GM19395 (cell line): ENCODE results near the gene ABHD18.
"Not testable (repeated sequence)": the region's sequence is repeated elsewhere in the genome, so short reads cannot be mapped to it uniquely, and the experiment has no call there.

Source experiments
- ATAC-seq: cut with Tn5 transposase; IDR thresholded peaks from one replicate; pipeline ENCODE4 v1.9.1; 2021; ENCODE audit warnings: mild to moderate bottlenecking, moderate library complexity; ENCODE audit not compliant: unreplicated experiment

Gene ABHD18

DNA sequence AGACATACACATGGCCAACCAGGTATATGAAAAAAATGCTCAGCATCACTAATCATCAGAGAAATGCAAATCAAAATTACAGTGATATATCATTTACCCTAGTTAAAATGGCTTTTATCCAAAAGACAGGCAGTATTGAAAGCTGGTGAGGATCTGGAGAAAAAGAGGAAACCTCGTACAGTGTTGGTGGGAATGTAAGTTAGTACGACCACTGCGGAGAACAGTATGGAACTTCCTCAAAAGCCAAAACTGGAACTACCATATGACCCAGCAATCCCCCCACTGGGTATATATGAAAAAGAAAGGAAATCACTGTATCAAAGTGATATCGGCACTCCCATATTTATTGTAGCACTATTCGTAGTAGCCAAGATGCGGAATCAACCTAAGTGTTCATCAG lies 23.4 kb downstream of the ABHD18 start:
- ATAC-seq = no peak

DNA sequence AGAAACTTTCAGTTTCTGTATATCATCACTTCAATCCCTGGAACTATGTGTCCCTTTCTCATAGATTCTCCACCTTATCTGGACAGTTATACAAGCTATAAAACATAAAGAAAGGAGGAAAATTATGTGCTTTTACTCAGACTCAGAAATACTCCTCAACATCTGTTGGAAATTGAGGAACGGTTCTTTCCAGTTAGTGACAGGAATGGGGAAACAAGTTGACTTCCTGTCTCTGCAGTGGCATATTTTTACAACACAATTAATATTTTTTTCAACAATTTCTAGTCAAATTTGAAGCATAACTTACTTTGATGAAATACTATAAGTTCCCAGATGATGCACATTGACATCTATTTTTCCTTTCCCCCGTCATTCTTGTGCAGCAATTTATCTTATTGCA lies 27.9 kb downstream of the ABHD18 start:
- no peak for ATAC-seq

DNA sequence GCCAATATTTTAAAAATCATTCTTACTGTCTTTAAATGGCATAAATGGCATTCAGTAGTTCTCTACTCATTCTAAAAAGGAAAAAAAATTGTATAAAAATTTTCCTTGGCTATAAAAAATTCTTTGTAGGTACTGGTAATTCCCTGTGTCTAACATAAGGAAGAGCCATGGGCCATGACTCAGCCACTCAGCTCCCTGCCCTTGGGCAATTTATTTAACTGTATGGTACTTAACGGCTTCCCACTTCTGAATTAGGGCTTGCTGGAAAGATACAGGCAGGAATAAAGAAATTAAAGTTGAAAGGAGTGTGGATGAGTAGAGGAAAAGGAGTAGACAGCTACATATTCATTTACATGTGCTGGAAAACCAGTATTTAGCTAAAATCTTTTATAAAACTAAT lies 30.6 kb downstream of the ABHD18 start:
- ATAC-seq = no peak

DNA sequence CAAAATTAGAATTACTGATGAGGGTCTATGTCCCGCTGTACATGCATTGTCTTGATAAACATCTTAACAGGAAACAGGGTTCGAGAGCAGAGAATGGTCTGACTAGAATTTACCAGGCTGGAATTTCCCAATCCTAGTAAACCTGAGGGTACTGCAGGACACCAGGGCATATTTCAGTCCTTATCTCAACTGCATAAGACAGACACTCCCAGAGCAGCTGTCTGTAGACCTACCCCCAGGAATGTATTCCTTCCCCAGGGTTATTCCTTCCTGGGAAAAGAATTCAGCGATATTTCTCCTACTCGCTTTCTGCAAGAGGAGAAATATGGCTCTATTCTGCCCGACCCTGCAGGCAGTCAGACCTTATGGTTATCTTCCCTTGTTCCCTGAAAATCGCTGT lies 31.3 kb downstream of the ABHD18 start:
- ATAC-seq = not testable (repeated sequence)

DNA sequence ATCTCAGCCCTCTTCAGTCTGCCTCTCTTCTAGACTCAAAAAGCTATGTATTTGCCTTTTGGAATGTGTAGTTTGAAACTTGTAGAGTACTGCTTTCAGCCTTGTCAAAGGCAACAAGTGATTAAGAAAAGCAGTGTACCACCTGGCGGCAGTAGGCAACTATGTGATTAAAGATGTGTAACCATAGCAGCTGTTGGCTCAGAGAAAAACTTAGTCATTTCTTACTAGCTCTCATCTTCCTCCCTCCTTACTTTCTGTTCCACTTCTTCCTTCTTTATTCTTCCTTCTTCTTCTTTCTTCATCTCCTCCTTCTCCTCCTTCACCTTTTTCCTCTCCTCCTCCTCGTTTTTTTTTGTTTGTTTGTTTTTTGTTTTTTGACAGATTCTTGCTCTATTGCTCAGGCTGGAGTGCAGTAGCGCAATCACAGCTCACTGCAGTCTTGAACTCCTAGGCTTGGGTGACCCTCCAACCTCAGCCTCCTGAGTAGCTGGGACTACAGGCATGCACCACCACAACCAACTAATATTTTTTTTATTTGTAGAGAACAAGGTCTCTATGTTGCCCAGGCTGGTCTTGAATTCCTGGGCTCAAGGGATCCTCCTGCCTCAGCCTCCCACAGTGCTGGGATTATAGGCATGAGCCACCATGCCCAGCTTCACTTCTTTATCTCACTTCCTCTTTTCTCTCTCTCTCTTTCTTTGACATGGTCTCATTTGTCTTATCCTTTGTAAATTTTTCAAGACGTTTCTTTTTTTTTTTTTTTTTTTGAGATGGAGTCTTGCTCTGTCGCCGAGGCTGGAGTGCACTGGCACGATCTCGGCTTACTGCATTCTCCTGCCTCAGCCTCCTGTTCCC lies 32.6 kb downstream of the ABHD18 start:
- peak; percentile 99 for ATAC-seq

DNA sequence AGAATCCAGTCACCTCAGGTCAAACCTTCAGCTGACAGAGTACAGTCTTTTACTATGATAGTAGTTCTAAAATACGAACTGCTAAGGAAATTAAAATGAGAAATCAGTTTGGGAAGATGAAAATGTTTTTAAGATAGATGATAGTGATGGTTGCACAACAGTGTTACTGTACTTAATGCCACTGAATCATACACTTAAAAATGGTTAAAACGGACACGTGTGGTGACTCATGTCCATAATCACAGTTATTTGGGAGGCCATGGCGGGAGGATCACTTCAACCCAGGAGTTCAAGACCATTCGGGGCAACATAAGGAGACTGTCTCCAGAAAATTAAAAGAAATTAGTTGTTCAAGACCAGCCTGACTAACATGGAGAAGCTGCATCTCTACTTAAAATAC lies 41.4 kb downstream of the ABHD18 start:
- ATAC-seq = no peak

DNA sequence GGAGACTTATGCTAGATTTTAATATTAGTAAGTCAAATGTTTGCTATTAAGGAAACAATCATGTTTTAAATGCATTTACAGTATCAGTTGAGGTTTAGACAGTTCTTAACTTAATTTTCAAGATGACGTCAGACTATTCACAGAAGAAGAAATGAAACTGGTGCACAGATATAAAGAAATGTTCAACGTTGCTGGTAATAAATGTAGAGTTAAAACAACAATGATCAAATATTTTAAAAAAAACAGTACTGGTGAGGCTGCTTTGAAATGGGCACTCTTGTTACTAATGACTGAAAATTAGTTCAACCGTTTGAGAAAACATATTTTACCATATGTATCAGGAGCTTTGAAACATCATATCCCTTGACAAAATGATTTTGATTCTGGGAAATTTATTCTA lies 44.2 kb downstream of the ABHD18 start:
- ATAC-seq = no peak

DNA sequence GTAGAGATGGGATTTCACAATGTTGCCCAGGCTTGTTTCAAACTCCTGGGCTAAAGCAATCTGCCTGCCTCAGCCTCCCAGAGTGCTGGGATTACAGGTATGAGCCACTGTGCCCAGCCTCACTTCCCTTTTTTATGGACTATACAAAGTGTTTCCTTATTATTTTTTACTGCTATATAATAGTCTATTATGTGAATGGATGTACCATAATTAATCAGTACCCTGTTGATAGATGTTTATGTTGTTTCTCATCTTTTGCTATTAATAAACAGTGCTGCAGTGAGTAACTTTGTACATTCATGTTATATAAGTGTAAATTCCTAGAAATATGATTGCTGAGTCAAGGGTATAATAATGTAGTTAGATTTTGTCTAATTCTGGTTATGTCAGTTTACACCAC lies 60.1 kb downstream of the ABHD18 start:
- ATAC-seq = no peak

DNA sequence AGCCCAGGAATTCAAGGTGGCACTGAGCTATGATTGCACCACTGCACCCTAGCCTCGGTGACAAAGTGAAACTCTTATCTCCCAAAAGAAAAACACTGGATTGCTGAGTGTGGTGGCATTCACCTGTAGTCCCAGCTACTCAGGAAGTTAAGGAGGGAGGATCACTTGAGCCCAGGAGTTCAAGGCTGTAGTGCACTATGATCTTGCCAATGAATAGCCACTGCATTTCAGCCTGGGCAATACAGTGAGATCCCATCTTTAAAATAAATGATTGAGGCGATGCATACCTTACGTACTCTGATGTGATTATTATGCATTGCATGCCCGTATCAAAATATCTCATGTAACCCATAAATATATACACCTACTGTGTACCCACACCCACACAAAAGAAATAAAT lies 64.7 kb downstream of the ABHD18 start:
- ATAC-seq = no peak

DNA sequence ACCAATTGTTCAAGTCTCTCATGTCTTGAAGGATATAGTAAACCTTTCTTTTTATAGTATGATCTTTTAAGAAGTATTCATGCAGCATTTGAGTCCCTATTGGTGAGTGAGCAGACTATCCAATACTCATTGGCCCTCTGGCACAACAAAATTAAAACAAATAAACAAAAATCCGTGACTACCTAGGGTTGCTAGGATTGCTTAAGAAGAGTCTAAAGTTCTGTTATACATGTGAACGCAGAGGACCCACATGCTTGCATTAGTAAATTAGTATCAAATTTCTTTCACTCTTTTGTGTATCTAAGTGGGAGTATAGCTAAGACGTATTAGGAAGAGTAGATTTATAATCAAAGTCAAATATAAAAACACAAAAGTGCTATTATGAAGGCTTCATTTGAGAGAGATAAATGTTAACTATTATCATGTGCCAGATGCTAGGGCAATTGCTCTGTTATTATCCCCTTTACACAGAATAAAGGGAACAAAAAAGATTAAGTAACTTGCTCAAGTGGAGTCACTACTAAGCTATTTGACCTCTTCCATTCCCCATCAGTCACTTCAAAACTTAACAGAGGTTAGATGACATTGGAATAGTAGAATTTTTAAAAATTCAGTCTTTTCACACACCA lies 66.7 kb downstream of the ABHD18 start:
- ATAC-seq = no peak

DNA sequence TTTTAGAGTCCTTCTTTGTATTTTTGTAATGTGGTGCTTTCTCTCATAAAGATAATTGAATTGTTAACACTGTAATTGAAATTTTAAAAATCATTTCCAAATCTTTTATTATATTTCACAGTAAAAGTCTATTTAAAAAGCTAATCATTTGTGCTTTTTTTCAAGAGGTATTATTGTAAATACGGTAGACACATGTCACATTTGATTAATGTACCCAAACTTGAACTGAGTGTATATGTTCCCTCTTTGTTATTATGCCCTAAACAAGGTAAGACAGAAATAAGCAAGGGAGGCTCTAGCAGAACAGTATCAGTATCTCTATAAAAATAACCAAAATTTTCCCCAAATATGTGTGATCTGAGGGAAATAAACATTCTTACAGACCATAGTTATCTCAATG lies 74.4 kb downstream of the ABHD18 start:
- no peak for ATAC-seq

DNA sequence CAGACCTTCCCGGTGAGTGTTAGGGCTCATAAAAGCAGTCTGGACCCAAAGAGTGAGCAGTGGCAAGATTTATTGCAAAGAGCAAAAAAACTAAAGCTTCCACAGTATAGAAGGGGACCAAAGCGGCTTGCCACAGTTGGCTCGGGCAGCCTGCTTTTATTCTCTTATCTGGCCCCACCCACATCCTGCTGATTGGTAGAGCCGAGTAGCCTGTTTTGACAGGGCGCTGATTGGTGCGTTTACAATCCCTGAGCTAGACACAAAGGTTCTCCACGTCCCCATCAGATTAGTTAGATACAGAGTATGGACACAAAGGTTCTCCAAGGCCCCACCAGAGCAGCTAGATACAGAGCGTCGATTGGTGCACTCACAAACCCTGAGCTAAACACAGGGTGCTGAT lies 81.8 kb downstream of the ABHD18 start:
- ATAC-seq = not testable (repeated sequence)

DNA sequence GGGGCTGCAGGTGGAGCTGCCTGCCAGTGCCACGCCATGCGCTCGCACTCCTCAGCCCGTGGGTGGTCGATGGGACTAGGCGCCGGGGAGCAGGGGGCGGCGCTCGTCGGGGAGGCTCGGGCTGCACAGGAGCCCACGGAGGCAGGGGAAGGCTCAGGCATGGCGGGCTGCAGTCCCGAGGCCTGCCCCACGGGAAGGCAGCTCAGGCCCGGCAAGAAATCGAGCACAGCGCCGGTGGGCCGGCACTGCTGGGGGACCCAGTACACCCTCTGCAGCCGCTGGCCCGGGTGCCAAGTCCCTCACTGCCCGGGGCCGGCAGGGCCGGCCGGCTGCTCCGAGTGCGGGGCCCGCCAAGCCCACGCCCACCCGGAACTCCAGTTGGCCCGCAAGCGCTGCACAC lies 82.3 kb downstream of the ABHD18 start:
- not testable (repeated sequence) for ATAC-seq

DNA sequence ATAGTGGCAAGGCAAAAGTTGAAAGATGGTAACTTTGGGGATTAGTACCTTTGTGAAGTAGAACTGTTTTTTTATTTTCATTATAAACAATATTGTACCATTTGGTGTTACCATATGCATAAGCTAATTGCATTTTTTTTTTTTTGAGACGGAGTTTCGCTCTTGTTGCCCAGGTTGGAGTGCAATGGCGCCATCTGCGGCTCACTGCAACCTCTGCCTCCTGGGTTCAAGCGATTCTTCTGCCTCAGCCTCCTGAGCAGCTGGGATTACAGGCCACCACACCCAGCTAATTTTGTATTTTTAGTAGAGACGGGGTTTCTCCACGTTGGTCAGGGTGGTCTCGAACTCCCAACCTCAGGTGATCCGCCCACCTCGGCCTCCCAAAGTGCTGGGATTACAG lies 86.0 kb downstream of the ABHD18 start:
- ATAC-seq = not testable (repeated sequence)

DNA sequence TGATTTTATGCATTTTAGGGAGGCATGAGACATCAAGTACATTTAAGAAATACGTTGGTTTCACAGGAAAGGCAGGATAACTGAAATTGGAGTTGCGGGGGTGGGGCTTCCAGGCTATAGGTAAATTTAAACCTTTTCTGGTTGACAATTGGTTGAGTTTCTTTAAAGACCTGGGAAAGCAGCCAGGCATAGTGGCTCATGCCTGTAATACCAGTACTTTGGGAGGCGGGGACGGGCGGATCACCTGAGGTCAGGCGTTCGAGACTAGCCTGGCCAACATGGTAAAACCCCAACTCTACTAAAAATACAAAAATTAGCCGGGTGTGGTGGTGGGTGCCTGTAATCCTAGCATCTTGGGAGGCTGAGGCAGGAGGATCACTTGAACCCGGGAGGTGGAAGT lies 89.7 kb downstream of the ABHD18 start:
- ATAC-seq = not testable (repeated sequence)

DNA sequence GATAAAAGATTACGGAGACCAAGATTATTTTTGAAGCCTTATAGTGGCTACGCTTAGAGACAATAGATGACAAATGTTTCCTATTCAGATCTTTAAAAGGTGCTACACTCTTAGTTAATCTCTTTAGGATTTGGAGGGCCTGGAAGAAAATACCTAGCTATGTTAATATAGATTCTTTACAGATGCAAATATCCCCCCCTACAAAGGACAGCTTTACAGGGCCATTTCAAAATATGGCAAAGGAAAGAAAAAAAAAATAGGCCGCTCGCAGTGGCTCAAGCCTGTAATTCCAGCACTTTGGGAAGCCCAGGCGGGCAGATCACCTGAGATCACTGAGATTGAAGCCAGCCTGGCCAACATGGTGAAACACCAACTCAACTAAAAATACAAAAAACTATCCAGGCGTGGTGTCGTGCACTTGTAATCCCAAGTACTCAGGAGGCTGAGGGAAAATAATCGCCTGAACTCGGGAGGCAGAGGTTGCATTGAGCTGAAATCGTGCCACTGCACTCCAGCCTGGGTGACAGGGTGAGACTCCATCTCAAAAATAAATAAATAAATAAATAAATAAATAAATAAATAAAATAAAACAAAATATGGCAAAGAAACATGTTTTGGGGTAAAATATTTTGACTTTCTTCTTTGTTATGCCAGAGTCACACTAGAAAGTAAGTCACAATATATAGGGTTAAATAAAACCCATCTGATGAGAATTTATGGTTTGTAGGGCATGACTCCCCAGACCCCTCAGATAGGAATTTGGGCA lies 90.4 kb downstream of the ABHD18 start:
- not testable (repeated sequence) for ATAC-seq

DNA sequence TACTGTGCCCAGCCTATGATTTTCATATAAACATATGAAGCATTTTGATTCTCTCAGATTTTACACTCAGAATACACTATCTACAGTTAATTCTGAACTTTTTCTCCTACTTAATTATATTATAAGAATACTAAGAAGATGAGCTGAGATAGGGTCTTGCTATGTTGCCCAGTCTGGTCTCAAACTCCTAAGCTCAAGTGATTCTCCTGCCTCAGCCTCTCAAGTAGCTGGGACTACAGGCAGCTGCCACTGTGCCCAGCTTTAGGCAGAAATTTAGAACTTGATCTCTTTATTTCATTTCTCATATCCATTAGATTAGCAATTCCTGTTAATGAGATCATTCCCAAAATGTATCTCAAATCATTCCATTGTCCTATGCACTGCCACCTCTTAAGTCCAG lies 91.2 kb downstream of the ABHD18 start:
- no peak for ATAC-seq

DNA sequence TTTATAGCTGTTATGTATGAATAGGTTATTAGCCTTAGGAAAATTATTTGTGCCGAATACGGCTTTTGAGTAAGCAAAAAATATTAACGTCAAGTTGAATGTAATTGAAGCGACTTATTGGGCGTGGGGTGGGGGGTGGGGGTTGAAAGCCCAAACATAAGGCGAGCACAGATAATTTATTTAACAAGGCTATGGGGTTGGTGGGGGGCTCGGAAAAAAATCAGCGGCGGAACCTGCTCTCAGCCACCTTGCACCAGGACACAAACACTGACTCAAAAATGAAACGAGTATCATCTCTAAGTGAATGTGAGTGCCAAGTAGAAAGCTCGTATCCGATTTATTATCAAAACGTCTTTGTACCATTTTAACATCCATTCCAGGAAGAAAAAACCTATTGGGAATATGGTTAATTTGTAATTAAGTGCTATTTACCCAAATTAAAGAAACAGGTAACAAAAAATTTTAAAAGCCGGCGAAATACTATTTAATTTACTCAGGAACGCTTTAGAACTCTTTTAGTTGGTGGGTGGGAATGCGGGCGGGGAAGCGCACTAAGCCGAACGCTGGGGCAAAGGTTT lies 95.0 kb downstream of the ABHD18 start:
- no peak for ATAC-seq

DNA sequence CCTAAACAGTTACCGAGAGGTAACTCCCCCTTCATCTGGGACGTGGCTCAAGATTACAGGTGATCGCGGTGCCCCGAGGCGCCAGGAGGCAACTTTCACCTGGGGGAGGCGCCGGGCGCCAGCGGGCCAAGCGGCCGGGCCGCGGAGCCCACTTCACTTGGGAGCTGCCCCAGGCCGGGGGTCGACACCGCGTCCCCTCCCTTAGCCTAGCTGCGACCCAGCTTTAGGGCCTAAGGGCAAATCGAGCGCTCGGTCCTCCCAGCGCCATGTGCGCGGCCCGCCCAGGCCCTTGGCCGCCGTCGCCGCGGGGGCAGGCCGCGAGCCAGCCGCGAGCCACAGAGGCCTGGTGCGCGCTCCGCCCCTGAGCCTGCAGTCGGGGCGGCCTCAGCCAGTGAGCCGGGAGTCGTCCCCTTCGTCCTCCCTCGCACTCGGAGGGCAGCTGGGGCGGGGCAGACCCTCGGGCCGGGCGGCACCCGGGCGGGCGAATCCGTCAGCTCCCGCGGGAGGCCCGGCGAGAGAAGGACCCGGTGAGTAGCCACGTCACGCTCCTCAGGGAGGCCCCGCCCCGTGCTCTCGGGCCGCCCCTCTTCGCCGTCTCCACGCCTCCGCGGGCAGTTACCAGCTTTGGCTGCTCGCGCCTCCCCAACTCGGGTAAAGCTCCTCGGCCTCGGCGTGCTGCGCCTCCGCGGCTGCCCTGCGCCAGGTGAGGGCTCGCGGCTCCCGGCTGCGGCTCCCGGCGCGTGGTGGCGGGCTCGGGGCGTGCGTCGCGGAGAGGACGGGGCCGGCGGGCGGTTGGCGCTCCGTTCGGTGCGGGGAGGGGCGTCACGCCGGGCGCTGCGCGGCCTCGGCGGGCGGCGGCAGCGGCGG lies 95.7 kb downstream of the ABHD18 start, which contains the start of gene LARP1B:
Gene LARP1B, plus strand, starts transcription at position 614 of the 867 bp plus-strand sequence. CDS start 13,640 bp downstream, outside the sequence.
- ATAC-seq = peak; percentile 87
